GM23248 (cell line): ENCODE measurements around the gene TMPRSS2. TPM values are rescaled to one million over a fixed set of nuclear protein-coding genes. Genes with fewer than 3 reads are reported as not detected.

Experiments used
- DNase-seq: peaks from one replicate; pipeline ENCODE4 v3.0.0-alpha.2; 2015
- H2AFZ ChIP-seq: fragments of 200-600 bp; sonication (generic); 2 replicates; pipeline ENCODE4 v1.6.1; 2016; ENCODE audit warnings: antibody characterized with exemption
- H3F3A ChIP-seq: fragments of 200-600 bp; sonication (generic); 2 replicates; pipeline ENCODE4 v1.6.1; 2016; ENCODE audit warnings: mild to moderate bottlenecking, antibody characterized with exemption, mixed run types; ENCODE audit not compliant: insufficient read depth
- H3K27ac ChIP-seq: fragments of 200-600 bp; sonication (generic); 2 replicates; pipeline ENCODE4 v1.5.1; 2016; ENCODE audit warnings: mild to moderate bottlenecking
- H3K27me3 ChIP-seq: fragments of 200-600 bp; sonication (generic); replicated peaks from 2 replicates; pipeline ENCODE4 v1.6.1; 2016; ENCODE audit warnings: mild to moderate bottlenecking; ENCODE audit not compliant: insufficient read depth
- H3K36me3 ChIP-seq: fragments of 200-600 bp; sonication (generic); 2 replicates; pipeline ENCODE4 v1.6.1; 2016; ENCODE audit warnings: low read depth, mild to moderate bottlenecking
- H3K4me1 ChIP-seq: fragments of 200-600 bp; sonication (generic); 2 replicates; pipeline ENCODE4 v1.6.1; 2016; ENCODE audit warnings: mild to moderate bottlenecking; ENCODE audit not compliant: insufficient read depth
- H3K4me2 ChIP-seq: fragments of 200-600 bp; sonication (generic); one replicate; pipeline ENCODE4 v1.6.1; 2016; ENCODE audit warnings: mild to moderate bottlenecking; ENCODE audit not compliant: unreplicated experiment
- H3K4me3 ChIP-seq: fragments of 200-600 bp; sonication (generic); 2 replicates; pipeline ENCODE4 v1.5.1; 2016; ENCODE audit warnings: mild to moderate bottlenecking
- H3K79me2 ChIP-seq: fragments of 200-600 bp; sonication (generic); 2 replicates; pipeline ENCODE4 v1.6.1; 2016; ENCODE audit warnings: mild to moderate bottlenecking; ENCODE audit not compliant: insufficient read depth
- H3K9ac ChIP-seq: fragments of 200-600 bp; sonication (generic); 2 replicates; pipeline ENCODE4 v1.6.1; 2016; ENCODE audit warnings: mild to moderate bottlenecking
- H3K9me2 ChIP-seq: fragments of 200-600 bp; sonication (generic); 2 replicates; pipeline ENCODE4 v1.6.1; 2016; ENCODE audit warnings: mixed run types, mild to moderate bottlenecking, moderate library complexity; ENCODE audit not compliant: insufficient read depth
- H3K9me3 ChIP-seq: fragments of 200-600 bp; sonication (generic); one replicate; pipeline ENCODE4 v1.6.1; 2017; ENCODE audit warnings: low read depth
- H4K20me1 ChIP-seq: fragments of 200-600 bp; sonication (generic); 2 replicates; pipeline ENCODE4 v1.6.0; 2016; ENCODE audit not compliant: insufficient read depth
- EZH2 ChIP-seq: fragments of 200-600 bp; sonication (generic); IDR thresholded peaks from 2 replicates; pipeline ENCODE4 v1.6.1; 2018; ENCODE audit warnings: antibody characterized with exemption, mild to moderate bottlenecking; ENCODE audit not compliant: insufficient read depth, poor library complexity, severe bottlenecking
- EZH2phosphoT487 ChIP-seq: fragments of 200-600 bp; sonication (generic); IDR thresholded peaks from 2 replicates; pipeline ENCODE4 v1.6.1; 2018; ENCODE audit warnings: antibody characterized with exemption, moderate library complexity, mild to moderate bottlenecking, low read depth; ENCODE audit not compliant: insufficient read depth
- WGBS, 2 experiments: methylation state at CpG; one replicate each; pipeline ENCODE4 v1.1.6; 2015 to 2017; ENCODE audit warnings: low lambda C conversion rate in 2 of 2, low coverage in 1 of 2; ENCODE audit errors: missing lambda C conversion rate in 2 of 2; 5-methylcytosine and 5-hydroxymethylcytosine counted together
- in situ Hi-C: fragments of 300-500 bp; cut with MboI; formaldehyde crosslinking; loops from 2 replicates; pipeline ENCODE4 v1.15.0; 2020
- polyA plus RNA-seq: library from polyadenylated mRNA; unstranded; fragments of >200 nt; fragmentation: Nextera tagmentation; extraction: Ambion mirVana; gene quantifications from 2 replicates; pipeline ENCODE4 v1.2.1, GENCODE V29; 2016
- total RNA-seq: library from RNA; depleted of rRNA; stranded (reverse); fragments of >200 nt; shearing (Covaris generic); gene quantifications from 2 replicates; pipeline ENCODE4 v1.2.3, GENCODE V29; 2014

TMPRSS2 gene
- total and polyA plus RNA-seq, 2 experiments from 2014 or later, result not detected

DNA sequence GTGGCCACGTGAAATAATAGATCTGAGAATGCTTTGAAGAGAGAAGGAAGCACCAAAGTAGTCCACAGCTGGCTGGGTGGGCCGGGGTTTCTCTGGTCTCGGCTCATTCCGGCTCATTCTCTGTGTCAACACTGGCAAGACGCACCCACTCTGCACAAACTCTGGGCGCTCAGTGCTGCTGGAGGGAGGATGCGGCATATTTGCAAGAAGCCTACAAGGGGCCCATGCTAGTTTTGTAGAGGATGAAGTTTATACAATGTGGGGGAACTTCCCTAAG is 28.8 kb upstream of the TMPRSS2 start:
- Histone ChIP-seq H3K4me1 (no peaks in the 10 kb centered on the region), H3F3A (no peaks in the 10 kb centered on the region), H3K27ac (no peak overlapping the region), H3K36me3 (no peaks in the 10 kb centered on the region), H4K20me1 (no peaks in the 10 kb centered on the region), H3K4me3 (no peak overlapping the region), H3K79me2 (no peaks in the 10 kb centered on the region), H3K9me3 (no peaks in the 10 kb centered on the region), H3K9ac (no peak overlapping the region), H3K4me2 (no peak overlapping the region), H2AFZ (no peak overlapping the region), H3K27me3 (peaks cover 34% of the 10 kb centered on the region), H3K9me2 (no peaks in the 10 kb centered on the region)
- TF ChIP-seq EZH2 (no peak), EZH2phosphoT487 (no peak)
- no peak for DNase-seq
- in situ Hi-C loops, result no loop called here
- 45 to 46% methylated on average over 7 of the region's 7 CpGs for WGBS, 2 experiments

DNA sequence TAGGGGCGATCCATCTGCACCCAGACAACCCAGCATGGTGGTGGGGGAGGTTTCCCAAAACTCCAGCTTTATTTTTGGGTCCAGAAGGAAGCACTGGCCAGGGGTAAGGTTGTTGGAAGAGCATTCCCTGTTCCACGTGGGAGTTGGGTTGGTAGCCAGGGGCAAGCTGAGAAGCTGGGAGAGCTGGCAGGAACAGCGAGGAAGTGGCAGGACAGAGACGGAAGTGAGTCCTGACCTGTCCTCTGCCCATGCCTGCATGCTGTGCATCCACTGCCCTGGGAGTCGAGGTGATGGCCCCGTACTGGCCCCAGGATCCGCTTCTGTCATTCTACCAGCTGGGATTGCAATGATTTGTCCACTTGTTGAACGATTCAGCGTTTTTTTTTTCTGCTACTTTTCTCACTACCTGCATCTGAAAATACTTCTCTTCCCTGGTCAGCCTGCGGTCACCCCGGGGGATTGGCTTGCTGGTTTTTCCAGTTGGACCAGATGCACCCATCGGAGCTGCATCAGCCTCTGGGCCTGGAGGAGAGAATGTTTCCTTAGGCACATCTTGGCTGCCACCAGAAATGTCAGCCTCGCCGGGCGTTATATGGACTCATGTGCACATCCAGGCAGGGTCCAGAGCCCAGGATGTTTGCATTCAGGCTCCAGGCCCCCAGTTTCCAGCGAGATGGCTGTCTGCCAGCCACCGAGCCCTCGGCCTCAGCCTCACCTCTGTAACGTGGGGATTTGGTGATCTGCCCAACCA is 28.3 kb upstream of the TMPRSS2 start:
- Histone ChIP-seq H3K27me3 (peaks cover 34% of the 10 kb centered on the region), H3K27ac (no peak overlapping the region), H2AFZ (no peak overlapping the region), H3F3A (no peaks in the 10 kb centered on the region), H3K79me2 (no peaks in the 10 kb centered on the region), H3K9ac (no peak overlapping the region), H3K9me3 (no peaks in the 10 kb centered on the region), H3K4me2 (no peak overlapping the region), H3K4me3 (no peak overlapping the region), H3K36me3 (no peaks in the 10 kb centered on the region), H3K4me1 (no peaks in the 10 kb centered on the region), H4K20me1 (no peaks in the 10 kb centered on the region), H3K9me2 (no peaks in the 10 kb centered on the region)
- 46 to 51% methylated on average over 19 of the region's 19 CpGs for WGBS, 2 experiments
- no peak for DNase-seq
- no peak for TF ChIP-seq EZH2phosphoT487
- no peak for TF ChIP-seq EZH2
- in situ Hi-C loops, result no loop called here

DNA sequence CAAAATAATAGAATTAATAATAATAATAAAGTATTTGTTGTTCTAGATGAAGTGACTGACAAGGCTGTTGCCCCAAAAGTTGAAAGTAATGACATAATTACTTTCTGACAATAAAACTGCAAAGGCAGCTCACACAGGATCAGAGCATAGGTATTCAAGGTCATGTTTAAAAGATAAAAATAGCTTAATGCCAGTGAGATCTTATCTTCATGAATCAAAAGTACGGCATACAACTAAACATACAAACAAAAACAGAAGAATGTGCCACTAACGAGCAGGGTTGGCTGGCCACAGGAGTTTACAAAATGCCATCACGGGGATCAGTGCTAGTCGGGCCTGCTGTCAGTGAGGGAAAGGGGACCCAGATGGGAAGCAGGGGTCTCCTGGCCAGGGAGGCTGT is 22.4 kb upstream of the TMPRSS2 start:
- no peak overlapping the region for H3K4me3 ChIP-seq
- H3K9me2 ChIP-seq, result no peaks in the 10 kb centered on the region
- H4K20me1 ChIP-seq, result no peaks in the 10 kb centered on the region
- in situ Hi-C loops, result no loop called here
- no peaks in the 10 kb centered on the region for H3K4me1 ChIP-seq
- H3K79me2 ChIP-seq, result no peaks in the 10 kb centered on the region
- no peaks in the 10 kb centered on the region for H3K36me3 ChIP-seq
- H3K27me3 ChIP-seq, result peaks cover 32% of the 10 kb centered on the region
- no peak overlapping the region for H3K9ac ChIP-seq
- H3K4me2 ChIP-seq, result no peak overlapping the region
- DNase-seq, result no peak
- H3K27ac ChIP-seq, result no peak overlapping the region
- H2AFZ ChIP-seq, result no peak overlapping the region
- TF ChIP-seq EZH2, result no peak
- no peak for TF ChIP-seq EZH2phosphoT487
- no peaks in the 10 kb centered on the region for H3K9me3 ChIP-seq
- 58 to 64% methylated on average over 4 of the region's 4 CpGs for WGBS, 2 experiments
- no peaks in the 10 kb centered on the region for H3F3A ChIP-seq

DNA sequence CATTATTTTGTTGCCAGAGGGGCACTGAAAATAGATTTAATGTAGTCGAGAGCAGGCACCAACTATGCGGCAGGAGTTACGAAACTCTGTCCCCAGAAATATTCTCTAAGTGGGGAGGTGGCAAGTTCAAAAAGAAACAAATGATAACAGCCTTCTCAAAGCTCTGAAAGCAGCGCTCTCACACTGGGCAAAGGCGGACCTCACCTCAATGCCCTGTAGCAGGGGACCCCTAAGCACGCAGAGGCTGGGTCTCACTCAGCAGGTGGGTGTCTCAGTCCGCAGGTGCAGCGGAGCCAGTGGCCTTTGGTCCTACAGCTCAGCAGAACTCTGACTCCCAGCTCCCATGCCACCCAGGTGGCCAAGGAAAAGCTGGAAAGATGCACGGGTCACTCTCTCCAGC is 21.8 kb upstream of the TMPRSS2 start:
- TF ChIP-seq EZH2phosphoT487 (no peak), EZH2 (no peak)
- H3K4me1 ChIP-seq, result no peaks in the 10 kb centered on the region
- H3K27me3 ChIP-seq, result peaks cover 26% of the 10 kb centered on the region

More for the DNA sequence above, 21.8 kb upstream of the TMPRSS2 start:
- no peak overlapping the region for H3K4me2 ChIP-seq
- H2AFZ ChIP-seq, result no peak overlapping the region
- H4K20me1 ChIP-seq, result no peaks in the 10 kb centered on the region
- H3K4me3 ChIP-seq, result no peak overlapping the region
- 62 to 69% methylated on average over 9 of the region's 9 CpGs for WGBS, 2 experiments
- no peaks in the 10 kb centered on the region for H3K9me3 ChIP-seq
- no peaks in the 10 kb centered on the region for H3K36me3 ChIP-seq
- no peak for DNase-seq
- no peaks in the 10 kb centered on the region for H3K9me2 ChIP-seq
- no peaks in the 10 kb centered on the region for H3F3A ChIP-seq
- H3K79me2 ChIP-seq, result no peaks in the 10 kb centered on the region
- H3K9ac ChIP-seq, result no peak overlapping the region
- in situ Hi-C loops, result no loop called here
- no peak overlapping the region for H3K27ac ChIP-seq
